ENCODE data around the gene FAM241B. TPM values are rescaled to one million over a fixed set of nuclear protein-coding genes. Genes with fewer than 3 reads are reported as not detected.

The FAM241B gene
- total RNA-seq, 1 experiment from 2014 or later: 13.7 TPM

GRCh38 chr10:69649786-69650550 is 19.9 kb downstream of the FAM241B start:
- no CpG with 5 or more reads among the region's 9 CpGs for WGBS (ENCODE audit: extremely low coverage, insufficient read length, low lambda C conversion rate)
- no peak overlapping the region for H3K4me3 Mint-ChIP-seq
- H2BK5ac ChIP-seq (ENCODE audit: insufficient read length, low read length): no peak overlapping the region
- H3K79me2 ChIP-seq (ENCODE audit: insufficient read depth, low read length): no peaks in the 10 kb centered on the region
- H2AFZ ChIP-seq (ENCODE audit: low read length): no peak overlapping the region
- H3K23me2 ChIP-seq (ENCODE audit: insufficient read length, low read depth, low read length, poor library complexity, severe bottlenecking): no peaks in the 10 kb centered on the region
- peak; percentile 53 for TF ChIP-seq CTCF (conservative IDR thresholded peaks at IDR 0.05)
- H2AK5ac ChIP-seq (ENCODE audit: insufficient read length, low read length): no peak overlapping the region
- H2BK20ac ChIP-seq (ENCODE audit: low read depth, low read length, poor library complexity, severe bottlenecking): no peak overlapping the region
- no peaks in the 10 kb centered on the region for H4K20me1 ChIP-seq (ENCODE audit: control insufficient read depth, insufficient read depth, insufficient read length)
- H3K4me2 ChIP-seq (ENCODE audit: insufficient read depth, insufficient read length, low read length): no peak overlapping the region
- H2BK15ac ChIP-seq (ENCODE audit: low read depth, low read length): no peak overlapping the region
- H3K9me3 ChIP-seq (ENCODE audit: control insufficient read depth, low read depth, low read length): no peaks in the 10 kb centered on the region
- peaks cover 47 to 48% of the 10 kb centered on the region in 2 experiments for H3K4me1 Mint-ChIP-seq
- no peak overlapping the region for H3T11ph ChIP-seq (ENCODE audit: low read length)
- no peak overlapping the region for H3K9ac ChIP-seq (ENCODE audit: extremely low read depth, insufficient read length, low read length)
- H2BK120ac ChIP-seq (ENCODE audit: low read depth, low read length, poor library complexity, severe bottlenecking): no peak overlapping the region
- H3K27me3 ChIP-seq (ENCODE audit: insufficient read depth, low read length): no peaks in the 10 kb centered on the region
- no peak overlapping the region for H4K5ac ChIP-seq (ENCODE audit: insufficient read length, low read depth, low read length)
- H3K27me3 Mint-ChIP-seq (ENCODE audit: low read depth): peaks cover 15% of the 10 kb centered on the region
- H3K27ac Mint-ChIP-seq: no peak overlapping the region; a peak in 1 of 7 replicates
- H3K4me1 ChIP-seq (ENCODE audit: insufficient read depth, low read length): peaks cover 2% of the 10 kb centered on the region; the same call in 1 of the 2 replicates
- no peak overlapping the region for H2BK12ac ChIP-seq (ENCODE audit: insufficient read length, low read depth, low read length)
- no peaks in the 10 kb centered on the region for H3K9me3 Mint-ChIP-seq
- H3K23ac ChIP-seq (ENCODE audit: insufficient read length, low read depth, low read length): no peak overlapping the region
- H3K14ac ChIP-seq (ENCODE audit: insufficient read depth, low read length): no peak overlapping the region
- H3K36me3 Mint-ChIP-seq (ENCODE audit: insufficient read depth in 1 of 3, low read depth in 3 of 3): no peaks in the 10 kb centered on the region
- H4K91ac ChIP-seq (ENCODE audit: insufficient read length, low read depth, low read length): no peak overlapping the region
- DNase-seq: peak; percentile 72
- H3K27ac ChIP-seq (ENCODE audit: insufficient read length, low read depth, low read length): no peak overlapping the region
- no peak overlapping the region for H3K18ac ChIP-seq (ENCODE audit: insufficient read length, low read depth, low read length)
- no peak overlapping the region for H4K8ac ChIP-seq (replicated peaks; ENCODE audit: insufficient read length, low read depth, low read length)
- H3K79me1 ChIP-seq (ENCODE audit: insufficient read depth, low read depth, low read length, poor library complexity, severe bottlenecking): no peaks in the 10 kb centered on the region
- no peak overlapping the region for H3K4ac ChIP-seq (ENCODE audit: low read depth, low read length)
- no peak overlapping the region for H3K56ac ChIP-seq (ENCODE audit: insufficient read length, low read depth, low read length)

Data from H9 (cell line).